ENCODE measurements around the gene BCL11B. TPM values are rescaled to one million over a fixed set of nuclear protein-coding genes. Genes with fewer than 3 reads are reported as not detected.

The BCL11B gene
- total and polyA plus RNA-seq, 2 donors (not counting 1 experiment from before 2014, with no cell fraction given), result 0.33 to 0.42 TPM

DNA sequence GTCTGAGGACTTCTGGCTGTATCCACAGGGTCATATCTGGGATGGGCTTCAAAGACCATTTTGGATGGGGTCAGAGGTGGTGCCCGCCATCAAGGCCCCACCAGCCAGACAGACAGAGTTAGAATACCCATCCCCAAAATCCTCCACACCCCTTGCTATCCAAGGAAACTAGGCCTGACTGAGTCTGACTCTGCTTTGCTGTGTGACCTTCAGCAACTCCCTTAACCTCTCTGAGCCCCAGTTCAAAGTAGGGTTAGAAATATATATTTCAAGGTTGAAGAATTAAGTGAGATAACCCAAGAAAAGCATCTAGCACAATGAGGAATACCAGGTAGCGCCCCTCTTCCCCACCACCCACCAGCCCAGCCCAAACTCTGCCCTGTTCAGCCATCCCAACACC lies 20.3 kb downstream of the BCL11B start:
- H3K4me3 Mint-ChIP-seq, result no peak overlapping the region
- WGBS (ENCODE audit: insufficient coverage), result 88% methylated on average over 2 of the region's 2 CpGs
- TF ChIP-seq EZH2 (IDR thresholded peaks at IDR 0.05; ENCODE audit: borderline replicate concordance, insufficient read depth, low read depth, low read length, poor library complexity, severe bottlenecking), result no peak
- no peak for TF ChIP-seq CTCF (IDR thresholded peaks at IDR 0.05)
- peaks cover 33% of the 10 kb centered on the region for H3K27me3 Mint-ChIP-seq
- Histone ChIP-seq H2AFZ (ENCODE audit: insufficient read depth, low read depth, low read length, poor library complexity, severe bottlenecking) (no peak overlapping the region), H3K4me2 (replicated peaks; ENCODE audit: low read depth, low read length, poor library complexity, severe bottlenecking) (no peak overlapping the region), H3K4me3 (ENCODE audit: control extremely low read depth in 1 of 5, extremely low read depth in 1 of 5, insufficient read depth in 1 of 5, low read depth in 2 of 5, low read length in 4 of 5) (no peak overlapping the region), H3K79me2 (ENCODE audit: control insufficient read depth, insufficient read depth, low read length) (no peaks in the 10 kb centered on the region), H4K20me1 (ENCODE audit: control insufficient read depth, insufficient read depth, low read length, poor library complexity, severe bottlenecking) (no peaks in the 10 kb centered on the region), H3K9ac (ENCODE audit: low read length) (no peak overlapping the region), H3K27ac (ENCODE audit: low read length in 2 of 2) (no peak overlapping the region), H3K9me3 (ENCODE audit: control extremely low read depth in 1 of 3, control insufficient read depth in 2 of 3, insufficient read depth in 1 of 3, low read length in 2 of 3) (peaks cover 0 to 14% (median 0%) of the 10 kb centered on the region in 3 donors), H3K27me3 (replicated peaks in 1 of 4; ENCODE audit: control extremely low read depth in 1 of 4, control insufficient read depth in 3 of 4, insufficient read depth in 4 of 4, low read length in 3 of 4) (peaks cover 0 to 26% (median 5%) of the 10 kb centered on the region in 4 experiments), H3K4me1 (ENCODE audit: control insufficient read depth in 2 of 2, insufficient read depth in 2 of 2, low read length in 2 of 2) (no peaks in the 10 kb centered on the region), H3K36me3 (replicated peaks in 1 of 2; ENCODE audit: control extremely low read depth in 1 of 2, control insufficient read depth in 1 of 2, extremely low read depth in 1 of 2, insufficient read depth in 2 of 2, low read length in 1 of 2) (no peaks in the 10 kb centered on the region)
- H3K9me3 Mint-ChIP-seq (ENCODE audit: insufficient read depth), result no peaks in the 10 kb centered on the region
- ATAC-seq (ENCODE audit: low read depth), result no peak
- no peak overlapping the region for H3K27ac Mint-ChIP-seq
- no peaks in the 10 kb centered on the region for H3K4me1 Mint-ChIP-seq
- CTCF ChIA-PET, result interaction anchor here (1.4 kb wide), 1 partner anchor 14 kb away, joined by 3 read pairs; no protein-coding TSS in a partner anchor
- POLR2A ChIA-PET, result no interaction called here
- no peak for DNase-seq
- intact Hi-C loops (cut with micrococcal nuclease), result no loop called here

GRCh38 chr14:99250636-99251208 lies 21.3 kb downstream of the BCL11B start:
- Mint-ChIP-seq H3K9me3 (ENCODE audit: insufficient read depth) (no peaks in the 10 kb centered on the region), H3K4me3 (no peak overlapping the region), H3K4me1 (no peaks in the 10 kb centered on the region), H3K27ac (no peak overlapping the region), H3K27me3 (peaks cover 36% of the 10 kb centered on the region)
- 84% methylated on average over 5 of the region's 5 CpGs for WGBS (ENCODE audit: insufficient coverage)
- Histone ChIP-seq H3K36me3 (replicated peaks in 1 of 2; ENCODE audit: control extremely low read depth in 1 of 2, control insufficient read depth in 1 of 2, extremely low read depth in 1 of 2, insufficient read depth in 2 of 2, low read length in 1 of 2) (no peaks in the 10 kb centered on the region), H3K79me2 (ENCODE audit: control insufficient read depth, insufficient read depth, low read length) (no peaks in the 10 kb centered on the region), H2AFZ (ENCODE audit: insufficient read depth, low read depth, low read length, poor library complexity, severe bottlenecking) (no peak overlapping the region), H3K27ac (ENCODE audit: low read length in 2 of 2) (no peak overlapping the region), H3K27me3 (replicated peaks in 1 of 4; ENCODE audit: control extremely low read depth in 1 of 4, control insufficient read depth in 3 of 4, insufficient read depth in 4 of 4, low read length in 3 of 4) (peaks cover 0 to 35% (median 5%) of the 10 kb centered on the region in 4 experiments), H3K9ac (ENCODE audit: low read length) (no peak overlapping the region), H3K4me2 (replicated peaks; ENCODE audit: low read depth, low read length, poor library complexity, severe bottlenecking) (no peak overlapping the region), H3K9me3 (ENCODE audit: control extremely low read depth in 1 of 3, control insufficient read depth in 2 of 3, insufficient read depth in 1 of 3, low read length in 2 of 3) (peaks cover 0 to 14% (median 0%) of the 10 kb centered on the region in 3 donors), H3K4me3 (ENCODE audit: control extremely low read depth in 1 of 5, extremely low read depth in 1 of 5, insufficient read depth in 1 of 5, low read depth in 2 of 5, low read length in 4 of 5) (no peak overlapping the region), H3K4me1 (ENCODE audit: control insufficient read depth in 2 of 2, insufficient read depth in 2 of 2, low read length in 2 of 2) (no peaks in the 10 kb centered on the region), H4K20me1 (ENCODE audit: control insufficient read depth, insufficient read depth, low read length, poor library complexity, severe bottlenecking) (no peaks in the 10 kb centered on the region)
- DNase-seq, result no peak
- ChIA-PET POLR2A (no interaction called here), CTCF (no interaction called here)
- no peak for TF ChIP-seq EZH2 (IDR thresholded peaks at IDR 0.05; ENCODE audit: borderline replicate concordance, insufficient read depth, low read depth, low read length, poor library complexity, severe bottlenecking)
- no peak for TF ChIP-seq CTCF (IDR thresholded peaks at IDR 0.05)
- no peak for ATAC-seq (ENCODE audit: low read depth)
- intact Hi-C loops (cut with micrococcal nuclease), result no loop called here
